Measurements from ENCODE around the gene GOSR1. TPM values are rescaled to one million over a fixed set of nuclear protein-coding genes. Genes with fewer than 3 reads are reported as not detected.

The GOSR1 gene
- total RNA-seq, 1 experiment from 2014 or later, result 58.1 TPM

DNA sequence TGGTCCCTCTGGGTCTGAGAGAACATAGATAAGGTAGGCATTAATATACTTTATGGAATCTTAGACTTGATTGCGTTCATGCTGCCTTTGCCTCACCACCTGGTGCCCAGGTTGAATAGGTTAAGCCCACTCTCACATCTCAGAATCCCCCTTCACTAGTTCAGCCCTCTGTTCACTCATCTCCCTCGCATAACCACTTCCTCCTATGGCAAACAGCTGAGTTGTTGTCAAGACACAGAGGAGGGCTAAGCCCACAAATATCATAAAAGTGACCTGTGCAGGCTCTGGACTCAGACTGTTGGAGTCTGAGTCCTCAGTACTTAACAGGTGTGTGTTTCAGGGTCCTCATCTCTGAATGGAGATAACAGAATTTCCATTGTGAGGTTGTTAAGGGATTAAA is 55.7 kb downstream of the GOSR1 start:
- no peak overlapping the region for H3K4me3 Mint-ChIP-seq
- Histone ChIP-seq H4K20me1 (ENCODE audit: control insufficient read depth, insufficient read depth, insufficient read length) (no peaks in the 10 kb centered on the region), H2BK15ac (ENCODE audit: low read depth, low read length) (no peak overlapping the region), H2BK12ac (ENCODE audit: insufficient read length, low read depth, low read length) (no peak overlapping the region), H4K91ac (ENCODE audit: insufficient read length, low read depth, low read length) (no peak overlapping the region), H3K4me1 (ENCODE audit: insufficient read depth, low read length) (no peaks in the 10 kb centered on the region), H3K14ac (ENCODE audit: insufficient read depth, low read length) (no peak overlapping the region), H3T11ph (ENCODE audit: low read length) (no peak overlapping the region), H3K79me2 (ENCODE audit: insufficient read depth, low read length) (no peaks in the 10 kb centered on the region), H2AK5ac (ENCODE audit: insufficient read length, low read length) (no peak overlapping the region), H2BK5ac (ENCODE audit: insufficient read length, low read length) (no peak overlapping the region), H3K23me2 (ENCODE audit: insufficient read length, low read depth, low read length, poor library complexity, severe bottlenecking) (no peaks in the 10 kb centered on the region), H3K56ac (ENCODE audit: insufficient read length, low read depth, low read length) (no peak overlapping the region), H3K27me3 (ENCODE audit: insufficient read depth, low read length) (no peaks in the 10 kb centered on the region), H3K79me1 (ENCODE audit: insufficient read depth, low read depth, low read length, poor library complexity, severe bottlenecking) (no peaks in the 10 kb centered on the region), H3K9me3 (ENCODE audit: control insufficient read depth, low read depth, low read length) (no peaks in the 10 kb centered on the region), H4K8ac (replicated peaks; ENCODE audit: insufficient read length, low read depth, low read length) (no peak overlapping the region), H3K18ac (ENCODE audit: insufficient read length, low read depth, low read length) (no peak overlapping the region), H3K9ac (ENCODE audit: extremely low read depth, insufficient read length, low read length) (no peak overlapping the region), H3K4me2 (ENCODE audit: insufficient read depth, insufficient read length, low read length) (no peak overlapping the region), H4K5ac (ENCODE audit: insufficient read length, low read depth, low read length) (no peak overlapping the region), H3K27ac (ENCODE audit: insufficient read length, low read depth, low read length) (no peak overlapping the region), H2BK20ac (ENCODE audit: low read depth, low read length, poor library complexity, severe bottlenecking) (no peak overlapping the region), H3K23ac (ENCODE audit: insufficient read length, low read depth, low read length) (no peak overlapping the region), H3K4ac (ENCODE audit: low read depth, low read length) (no peak overlapping the region), H2BK120ac (ENCODE audit: low read depth, low read length, poor library complexity, severe bottlenecking) (no peak overlapping the region), H2AFZ (ENCODE audit: low read length) (no peak overlapping the region)
- DNase-seq, result no peak
- no peak overlapping the region; a peak in 1 of 7 replicates for H3K27ac Mint-ChIP-seq
- no peak for TF ChIP-seq CTCF (conservative IDR thresholded peaks at IDR 0.05)
- peaks cover 4% of the 10 kb centered on the region for H3K27me3 Mint-ChIP-seq (ENCODE audit: low read depth)
- H3K4me1 Mint-ChIP-seq, result no peaks in the 10 kb centered on the region
- H3K9me3 Mint-ChIP-seq, result peaks cover 0 to 3% of the 10 kb centered on the region in 2 experiments; a peak in 3 of 5 replicates
- H3K36me3 Mint-ChIP-seq (ENCODE audit: insufficient read depth in 1 of 3, low read depth in 3 of 3), result no peaks in the 10 kb centered on the region; a peak in 1 of 7 replicates
- WGBS (ENCODE audit: extremely low coverage, insufficient read length, low lambda C conversion rate), result no CpG with 5 or more reads among the region's 2 CpGs
